ENCODE results near the gene RGL3. TPM values are rescaled to one million over a fixed set of nuclear protein-coding genes. Genes with fewer than 3 reads are reported as not detected.
"Not testable (repeated sequence)": the region's sequence is repeated elsewhere in the genome, so short reads cannot be mapped to it uniquely, and the experiment has no call there.

The RGL3 gene
- total RNA-seq, 2 experiments from 2014 or later: not detected

- no peaks in the 10 kb centered on the region for H3K36me3 Mint-ChIP-seq (ENCODE audit: low read depth)
- no peaks in the 10 kb centered on the region for H3K4me1 Mint-ChIP-seq (ENCODE audit: low read depth)
- ChIA-PET CTCF (interaction anchor here (1.1 kb wide), 1 partner anchor 26 kb away, joined by 3 read pairs; no protein-coding TSS in a partner anchor), POLR2A (no interaction called here)
- DNase-seq (no peak), ATAC-seq (no peak)
- H3K4me3 Mint-ChIP-seq: no peak overlapping the region
- intact Hi-C loops (cut with micrococcal nuclease): no loop called here
- no peak for TF ChIP-seq CTCF (IDR thresholded peaks at IDR 0.05)
- H3K9me3 Mint-ChIP-seq: no peaks in the 10 kb centered on the region
- no peaks in the 10 kb centered on the region for H3K27me3 Mint-ChIP-seq
- H3K27ac Mint-ChIP-seq: no peak overlapping the region
Measured at GRCh38 chr19:11456659-11457058, 37.5 kb upstream of the RGL3 start.

DNA sequence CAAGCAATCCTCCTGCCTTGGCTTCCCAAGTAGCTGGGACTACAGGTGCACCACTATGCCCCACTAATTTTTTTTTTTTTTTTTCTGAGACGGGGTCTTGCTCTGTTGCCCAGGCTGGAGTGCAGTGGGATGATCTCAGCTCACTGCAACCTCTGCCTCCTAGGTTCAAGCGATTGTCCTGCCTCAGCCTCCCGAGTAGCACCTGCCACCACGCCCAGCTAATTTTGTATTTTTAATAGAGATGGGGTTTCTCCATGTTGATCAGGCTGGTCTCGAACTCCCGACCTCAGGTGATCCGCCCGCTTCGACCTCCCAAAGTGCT is 36.1 kb upstream of the RGL3 start:
- H3K27me3 Mint-ChIP-seq; H3K36me3 Mint-ChIP-seq (ENCODE audit: low read depth); H3K4me1 Mint-ChIP-seq (ENCODE audit: low read depth); ATAC-seq; DNase-seq; H3K9me3 Mint-ChIP-seq; intact Hi-C loops (cut with micrococcal nuclease); H3K4me3 Mint-ChIP-seq; H3K27ac Mint-ChIP-seq: not testable (repeated sequence)
- CTCF ChIA-PET: interaction anchor here (1.2 kb wide), 1 partner anchor 27 kb away, joined by 6 read pairs; no protein-coding TSS in a partner anchor
- POLR2A ChIA-PET: interaction anchor here (1.0 kb wide), 1 partner anchor 27 kb away, joined by 3 read pairs; no protein-coding TSS in a partner anchor

GRCh38 chr19:11453468-11454341 is 34.6 kb upstream of the RGL3 start:
- Mint-ChIP-seq H3K4me3 (no peak overlapping the region), H3K9me3 (no peaks in the 10 kb centered on the region), H3K27me3 (no peaks in the 10 kb centered on the region), H3K27ac (no peak overlapping the region), H3K36me3 (ENCODE audit: low read depth) (peaks cover 1% of the 10 kb centered on the region), H3K4me1 (ENCODE audit: low read depth) (no peaks in the 10 kb centered on the region)
- ATAC-seq (no peak), DNase-seq (peak; percentile 35)
- no peak for TF ChIP-seq CTCF (IDR thresholded peaks at IDR 0.05)
- ChIA-PET POLR2A (no interaction called here), CTCF (interaction anchor here (1.5 kb wide), 1 partner anchor 12 kb away, joined by 3 read pairs; no protein-coding TSS in a partner anchor)
- intact Hi-C loops (cut with micrococcal nuclease): no loop called here

GRCh38 chr19:11452620-11453310 is 33.7 kb upstream of the RGL3 start:
- TF ChIP-seq CTCF (IDR thresholded peaks at IDR 0.05): no peak
- Mint-ChIP-seq H3K9me3 (no peaks in the 10 kb centered on the region), H3K27me3 (no peaks in the 10 kb centered on the region), H3K4me1 (ENCODE audit: low read depth) (no peaks in the 10 kb centered on the region), H3K36me3 (ENCODE audit: low read depth) (peaks cover 1% of the 10 kb centered on the region), H3K27ac (no peak overlapping the region), H3K4me3 (no peak overlapping the region)
- DNase-seq (peak; percentile 30), ATAC-seq (no peak)
- intact Hi-C loops (cut with micrococcal nuclease): no loop called here
- ChIA-PET POLR2A (no interaction called here), CTCF (interaction anchor here (1.3 to 1.5 kb wide), 2 partner anchors 11 to 30 kb away, joined by 3 to 7 read pairs; no protein-coding TSS in a partner anchor)

- CTCF ChIA-PET: interaction anchor here (0.7 to 1.5 kb wide), 3 partner anchors 11 to 72 kb away, joined by 3 to 7 read pairs (median 3); no protein-coding TSS in a partner anchor
- DNase-seq (no peak), ATAC-seq (no peak)
- intact Hi-C loops (cut with micrococcal nuclease): no loop called here
- Mint-ChIP-seq H3K4me1 (ENCODE audit: low read depth) (no peaks in the 10 kb centered on the region), H3K4me3 (no peak overlapping the region), H3K36me3 (ENCODE audit: low read depth) (peaks cover 1% of the 10 kb centered on the region), H3K27ac (no peak overlapping the region), H3K27me3 (no peaks in the 10 kb centered on the region), H3K9me3 (no peaks in the 10 kb centered on the region)
- no peak for TF ChIP-seq CTCF (IDR thresholded peaks at IDR 0.05)
- POLR2A ChIA-PET: no interaction called here
Measured at GRCh38 chr19:11451871-11452619, 32.9 kb upstream of the RGL3 start.

Data from activated CD8-positive, alpha-beta T cell treated with anti-CD3 and anti-CD28 coated beads for 36 hours (primary cell).